PFSK-1 (cell line): ENCODE measurements around the gene SHISA5.

Experiments
- FOXP2 ChIP-seq: optimal IDR thresholded peaks from 2 replicates; pipeline ENCODE3; 2011; ENCODE audit warnings: borderline replicate concordance, control low read depth, inconsistent platforms; ENCODE audit not compliant: insufficient read depth; ENCODE audit errors: extremely low read length, extremely low read depth
- POLR2AphosphoS5 ChIP-seq: IDR thresholded peaks from 2 replicates; pipeline ENCODE4 v1.6.1; 2012; ENCODE audit warnings: low read depth, mild to moderate bottlenecking, control low read depth, low read length, moderate library complexity
- REST ChIP-seq, 2 experiments: IDR thresholded peaks; 2 replicates each; pipeline versions ENCODE4 v1.6.1 to v1.8.0; 2011 to 2012; ENCODE audit warnings: low read depth in 2 of 2, low read length in 2 of 2, control low read depth in 1 of 2, inconsistent platforms in 1 of 2, mild to moderate bottlenecking in 1 of 2, moderate library complexity in 1 of 2; ENCODE audit not compliant: insufficient read depth in 1 of 2
- SIN3A ChIP-seq: IDR thresholded peaks from 2 replicates; pipeline ENCODE4 v1.6.1; 2012; ENCODE audit warnings: mild to moderate bottlenecking, low read length, moderate library complexity, borderline replicate concordance; ENCODE audit not compliant: insufficient read depth
- TAF1 ChIP-seq: IDR thresholded peaks from 2 replicates; pipeline ENCODE4 v1.6.1; 2012; ENCODE audit warnings: low read length, control low read depth, borderline replicate concordance; ENCODE audit not compliant: insufficient read depth

SHISA5 gene

GRCh38 chr3:48518638-48519276 lies 14.8 kb upstream of the SHISA5 start:
- TF ChIP-seq POLR2AphosphoS5 (no peak), SIN3A (no peak), TAF1 (no peak), REST (IDR thresholded peaks at IDR 0.05; ENCODE audit: insufficient read depth in 1 of 2, low read depth in 2 of 2, low read length in 2 of 2) (no peak), FOXP2 (no peak)

- TF ChIP-seq FOXP2: no peak
- TF ChIP-seq REST (IDR thresholded peaks at IDR 0.05; ENCODE audit: insufficient read depth in 1 of 2, low read depth in 2 of 2, low read length in 2 of 2): no peak
- no peak for TF ChIP-seq POLR2AphosphoS5
- no peak for TF ChIP-seq SIN3A
- no peak for TF ChIP-seq TAF1
These were observed 14.1 kb upstream of the SHISA5 start for GRCh38 chr3:48518069-48518468.

GRCh38 chr3:48516571-48516970 lies 12.6 kb upstream of the SHISA5 start:
- TF ChIP-seq SIN3A (no peak), POLR2AphosphoS5 (no peak), REST (IDR thresholded peaks at IDR 0.05; ENCODE audit: insufficient read depth in 1 of 2, low read depth in 2 of 2, low read length in 2 of 2) (no peak), TAF1 (no peak), FOXP2 (no peak)

- TF ChIP-seq REST (IDR thresholded peaks at IDR 0.05; ENCODE audit: insufficient read depth in 1 of 2, low read depth in 2 of 2, low read length in 2 of 2) (no peak), FOXP2 (no peak), SIN3A (no peak), POLR2AphosphoS5 (no peak), TAF1 (no peak)
These were observed 10.7 kb upstream of the SHISA5 start for GRCh38 chr3:48514431-48515227.

GRCh38 chr3:48511551-48511950 lies 7.6 kb upstream of the SHISA5 start:
- TF ChIP-seq FOXP2 (no peak), SIN3A (no peak), POLR2AphosphoS5 (no peak)
